Measurements from ENCODE around the gene UAP1. TPM values are rescaled to one million over a fixed set of nuclear protein-coding genes. Genes with fewer than 3 reads are reported as not detected.

The UAP1 gene
- 10 to 100 TPM; 51.4 to 72.1 TPM for total RNA-seq

DNA sequence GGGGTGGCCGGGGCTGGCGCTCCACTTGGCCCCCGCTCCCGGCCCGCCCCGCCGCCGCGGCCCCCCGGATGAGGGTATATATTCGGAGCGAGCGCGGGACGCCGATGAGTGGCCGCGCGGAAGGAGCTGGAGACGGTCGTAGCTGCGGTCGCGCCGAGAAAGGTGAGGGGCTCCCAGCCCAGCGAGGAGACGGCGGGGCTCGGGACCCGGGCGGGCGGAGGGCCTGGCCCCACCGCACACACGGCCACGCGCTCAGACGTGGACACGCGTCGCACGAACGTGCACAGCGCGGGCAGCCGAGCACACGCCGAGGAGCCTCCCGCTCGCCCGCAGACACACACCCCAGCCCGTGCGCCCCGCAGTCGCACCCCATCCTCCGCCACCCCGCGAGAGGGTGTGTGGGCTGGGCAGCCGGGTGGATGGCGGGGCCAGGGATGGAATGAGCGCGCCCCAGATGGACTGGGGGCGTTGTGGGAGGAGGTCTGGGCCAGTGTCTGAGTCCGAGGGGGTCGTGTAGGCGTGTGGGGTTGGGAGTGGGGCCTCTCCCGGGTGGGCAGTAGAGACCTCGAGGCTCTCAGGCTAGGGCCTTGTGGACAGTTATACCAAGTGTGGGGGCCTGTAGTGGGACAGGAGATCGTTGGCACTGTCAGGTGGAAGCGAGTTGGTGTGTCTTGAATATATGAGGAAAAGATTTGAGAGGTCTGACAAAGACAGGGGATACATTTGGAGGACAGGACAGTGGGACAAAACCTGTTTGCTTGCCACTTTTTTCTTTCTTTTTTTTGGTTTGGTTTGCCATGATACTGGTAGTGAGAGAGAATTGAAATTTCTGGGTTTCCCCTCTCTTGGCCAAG lies at the start of gene UAP1:
UAP1 (plus strand) TSS at position 107 of the 854 bp plus-strand sequence. CDS start 4,347 bp downstream, outside the sequence.
- Histone ChIP-seq H3K36me3 (no peaks in the 10 kb centered on the region), H3K9me3 (no peaks in the 10 kb centered on the region), H3K4me1 (replicated peaks) (no peaks in the 10 kb centered on the region), H3K4me3 (peak within 1 kb of the TSS; percentile 83 to 90), H3K27me3 (replicated peaks; ENCODE audit: insufficient read depth) (no peaks in the 10 kb centered on the region), H3K27ac (peak within 1 kb of the TSS; percentile 96 to 97)
- 1% methylated on average over 55 of the region's 69 CpGs for WGBS
- intact Hi-C loops (cut with DNase I), result loop anchor here (5.0 kb wide), 1 partner anchor 65 kb away; the partner anchor contains the start of gene UHMK1
- DNase-seq (ENCODE audit: low spot score), result peak; percentile 22
- no peak for TF ChIP-seq POLR2AphosphoS5 (IDR thresholded peaks at IDR 0.05)
- TF ChIP-seq, protein P1, sequence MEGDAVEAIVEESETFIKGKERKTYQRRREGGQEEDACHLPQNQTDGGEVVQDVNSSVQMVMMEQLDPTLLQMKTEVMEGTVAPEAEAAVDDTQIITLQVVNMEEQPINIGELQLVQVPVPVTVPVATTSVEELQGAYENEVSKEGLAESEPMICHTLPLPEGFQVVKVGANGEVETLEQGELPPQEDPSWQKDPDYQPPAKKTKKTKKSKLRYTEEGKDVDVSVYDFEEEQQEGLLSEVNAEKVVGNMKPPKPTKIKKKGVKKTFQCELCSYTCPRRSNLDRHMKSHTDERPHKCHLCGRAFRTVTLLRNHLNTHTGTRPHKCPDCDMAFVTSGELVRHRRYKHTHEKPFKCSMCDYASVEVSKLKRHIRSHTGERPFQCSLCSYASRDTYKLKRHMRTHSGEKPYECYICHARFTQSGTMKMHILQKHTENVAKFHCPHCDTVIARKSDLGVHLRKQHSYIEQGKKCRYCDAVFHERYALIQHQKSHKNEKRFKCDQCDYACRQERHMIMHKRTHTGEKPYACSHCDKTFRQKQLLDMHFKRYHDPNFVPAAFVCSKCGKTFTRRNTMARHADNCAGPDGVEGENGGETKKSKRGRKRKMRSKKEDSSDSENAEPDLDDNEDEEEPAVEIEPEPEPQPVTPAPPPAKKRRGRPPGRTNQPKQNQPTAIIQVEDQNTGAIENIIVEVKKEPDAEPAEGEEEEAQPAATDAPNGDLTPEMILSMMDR (IDR thresholded peaks at IDR 0.05), result no peak
- TF ChIP-seq POLR2A (IDR thresholded peaks at IDR 0.05), result no peak

DNA sequence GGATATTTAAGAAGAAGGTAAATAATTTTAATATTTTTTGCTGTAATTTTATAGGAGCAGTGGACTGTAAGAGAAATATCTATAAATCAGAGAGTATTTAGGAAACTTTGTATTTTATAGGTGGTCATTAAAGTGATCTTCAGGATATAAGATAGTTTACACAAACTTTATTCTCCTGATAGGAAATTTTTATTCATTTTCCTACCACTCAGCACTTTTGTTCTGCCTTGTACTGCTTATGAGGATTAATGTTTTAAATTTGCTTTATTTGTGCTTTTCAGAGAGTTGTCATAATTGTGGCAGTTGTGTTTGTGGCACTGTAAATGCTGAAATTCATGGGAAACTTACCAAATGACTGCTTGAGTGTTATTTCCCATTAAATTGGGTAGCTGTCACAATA lies 34.2 kb upstream of the UAP1 start:
- TF ChIP-seq, protein P1 (IDR thresholded peaks at IDR 0.05), result no peak
- no peak for TF ChIP-seq POLR2A (IDR thresholded peaks at IDR 0.05)
- TF ChIP-seq POLR2AphosphoS5 (IDR thresholded peaks at IDR 0.05), result no peak
- H3K27ac ChIP-seq, result no peak overlapping the region
- no peaks in the 10 kb centered on the region for H3K36me3 ChIP-seq

DNA sequence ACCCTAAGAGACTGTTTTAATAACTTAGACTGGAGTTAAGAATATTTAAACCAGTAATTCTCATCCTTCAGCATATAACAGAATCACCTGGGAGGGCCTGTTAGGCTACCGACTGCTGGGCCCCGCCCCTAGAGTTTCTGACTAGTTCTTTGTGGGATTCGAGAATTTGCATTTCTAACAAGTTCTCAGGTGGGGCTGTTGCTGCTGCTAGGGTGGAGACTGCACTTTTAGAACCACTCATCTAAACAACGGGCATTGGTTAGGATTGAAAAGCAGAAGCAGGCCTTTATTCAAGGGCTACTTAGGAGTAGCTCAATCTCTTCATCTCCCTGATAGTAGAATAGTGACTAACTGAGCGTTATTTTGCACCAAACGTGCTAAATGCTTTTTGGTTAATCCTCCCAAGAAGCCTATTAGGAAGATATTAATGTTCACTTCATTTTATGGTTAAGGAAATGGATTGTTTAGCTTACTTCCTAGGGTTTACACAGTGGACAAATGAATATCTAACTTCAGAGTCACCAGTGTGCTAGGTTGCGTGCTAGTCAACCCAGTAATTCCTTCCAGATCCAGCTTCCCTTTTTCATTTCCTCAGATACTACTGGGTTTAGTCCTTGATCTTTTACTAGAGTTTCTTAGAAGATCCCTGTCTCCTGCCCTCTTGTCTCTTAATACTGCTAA lies 31.1 kb upstream of the UAP1 start:
- intact Hi-C loops (cut with DNase I), result no loop called here
- H3K4me3 ChIP-seq, result no peak overlapping the region
- H3K9me3 ChIP-seq, result no peaks in the 10 kb centered on the region
- no peak for DNase-seq (ENCODE audit: low spot score)
- H3K27ac ChIP-seq, result no peak overlapping the region
- no peaks in the 10 kb centered on the region for H3K4me1 ChIP-seq (replicated peaks)
- H3K27me3 ChIP-seq (replicated peaks; ENCODE audit: insufficient read depth), result no peaks in the 10 kb centered on the region
- WGBS, result 62% methylated on average over 7 of the region's 7 CpGs
- TF ChIP-seq POLR2A (IDR thresholded peaks at IDR 0.05) (no peak), POLR2AphosphoS5 (IDR thresholded peaks at IDR 0.05) (no peak)
- TF ChIP-seq, protein P1 (IDR thresholded peaks at IDR 0.05), result no peak
- H3K36me3 ChIP-seq, result no peaks in the 10 kb centered on the region

More for the DNA sequence above, 34.2 kb upstream of the UAP1 start:
- no peak for DNase-seq (ENCODE audit: low spot score)
- Histone ChIP-seq H3K27me3 (replicated peaks; ENCODE audit: insufficient read depth) (no peaks in the 10 kb centered on the region), H3K9me3 (no peaks in the 10 kb centered on the region), H3K4me1 (replicated peaks) (no peaks in the 10 kb centered on the region), H3K4me3 (no peak overlapping the region)
- intact Hi-C loops (cut with DNase I), result no loop called here

DNA sequence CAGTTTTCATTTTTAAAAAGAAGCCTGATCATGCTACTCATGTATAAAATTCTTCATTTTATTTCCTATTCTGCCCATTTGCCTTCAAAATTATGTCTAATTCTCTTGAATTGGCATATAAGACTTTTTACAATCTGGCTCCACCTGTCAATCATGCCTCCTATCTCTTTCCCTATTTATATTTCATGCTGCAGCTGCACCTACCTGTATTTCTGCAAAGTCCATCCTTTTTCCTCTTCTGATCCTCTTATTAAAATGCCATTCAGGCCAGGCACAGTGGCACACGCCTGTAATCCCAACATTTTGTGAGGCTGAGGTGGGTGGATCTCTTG lies 30.6 kb upstream of the UAP1 start:
- WGBS, result 100% methylated on average over 1 of the region's 1 CpG

DNA sequence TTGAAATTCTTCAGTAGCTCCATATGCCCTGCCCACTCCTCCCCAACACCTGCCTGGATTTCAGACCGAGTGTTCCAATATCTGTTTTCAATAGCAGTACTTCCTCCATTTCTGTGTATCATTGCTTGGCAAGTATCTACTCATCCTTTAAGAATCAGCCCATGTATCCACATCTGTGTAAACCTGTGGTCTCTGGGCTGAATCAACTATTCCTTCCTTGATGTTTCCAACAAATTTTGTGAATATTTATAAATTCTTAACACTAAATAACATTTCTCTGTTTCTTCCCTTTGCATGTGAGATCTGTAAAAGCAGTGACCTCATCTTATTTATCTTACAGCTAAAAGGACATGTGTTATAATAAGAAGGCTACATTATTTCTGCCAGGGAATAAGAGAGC lies 26.0 kb upstream of the UAP1 start:
- H3K4me3 ChIP-seq, result no peak overlapping the region
- 79% methylated on average over 1 of the region's 1 CpG for WGBS
- intact Hi-C loops (cut with DNase I), result no loop called here
- no peaks in the 10 kb centered on the region for H3K36me3 ChIP-seq
- no peaks in the 10 kb centered on the region for H3K9me3 ChIP-seq
- H3K4me1 ChIP-seq (replicated peaks), result no peaks in the 10 kb centered on the region
- no peak overlapping the region for H3K27ac ChIP-seq
- DNase-seq (ENCODE audit: low spot score), result no peak
- TF ChIP-seq POLR2AphosphoS5 (IDR thresholded peaks at IDR 0.05) (no peak), POLR2A (IDR thresholded peaks at IDR 0.05) (no peak)
- TF ChIP-seq, protein P1 (IDR thresholded peaks at IDR 0.05), result no peak
- H3K27me3 ChIP-seq (replicated peaks; ENCODE audit: insufficient read depth), result no peaks in the 10 kb centered on the region

More for the DNA sequence above, 30.6 kb upstream of the UAP1 start:
- Histone ChIP-seq H3K27me3 (replicated peaks; ENCODE audit: insufficient read depth) (no peaks in the 10 kb centered on the region), H3K4me3 (no peak overlapping the region), H3K36me3 (no peaks in the 10 kb centered on the region), H3K27ac (no peak overlapping the region), H3K4me1 (replicated peaks) (no peaks in the 10 kb centered on the region), H3K9me3 (no peaks in the 10 kb centered on the region)
- intact Hi-C loops (cut with DNase I), result no loop called here
- TF ChIP-seq POLR2AphosphoS5 (IDR thresholded peaks at IDR 0.05), result no peak
- no peak for DNase-seq (ENCODE audit: low spot score)
